ENCODE data around the gene SPAG8.
A peak's percentile ranks its signal among the peaks of the same experiment; 100 is the strongest.

Gene SPAG8

GRCh38 chr9:35798658-35799374 is 13.2 kb downstream of the SPAG8 start:
- no peaks in the 10 kb centered on the region for H3K9me3 ChIP-seq (ENCODE audit: severe bottlenecking)
- no peak for DNase-seq
- no peak overlapping the region for H3K27ac ChIP-seq
- no peaks in the 10 kb centered on the region for H3K27me3 ChIP-seq (ENCODE audit: insufficient read depth, low read depth, severe bottlenecking)
- no peak overlapping the region for H3K4me3 ChIP-seq (ENCODE audit: low read depth, low read length)
- TF ChIP-seq CTCF (IDR thresholded peaks at IDR 0.05; ENCODE audit: low read depth, low read length): no peak
- peaks cover 80% of the 10 kb centered on the region for H3K36me3 ChIP-seq

GRCh38 chr9:35797311-35798109 is 14.6 kb downstream of the SPAG8 start:
- Histone ChIP-seq H3K9me3 (ENCODE audit: severe bottlenecking) (no peaks in the 10 kb centered on the region), H3K27ac (no peak overlapping the region), H3K4me3 (ENCODE audit: low read depth, low read length) (no peak overlapping the region), H3K36me3 (peaks cover 74% of the 10 kb centered on the region), H3K27me3 (ENCODE audit: insufficient read depth, low read depth, severe bottlenecking) (no peaks in the 10 kb centered on the region)
- DNase-seq: no peak
- no peak for TF ChIP-seq CTCF (IDR thresholded peaks at IDR 0.05; ENCODE audit: low read depth, low read length)

GRCh38 chr9:35795695-35796094 is 16.4 kb downstream of the SPAG8 start:
- Histone ChIP-seq H3K36me3 (peaks cover 59% of the 10 kb centered on the region), H3K4me3 (ENCODE audit: low read depth, low read length) (no peak overlapping the region), H3K9me3 (ENCODE audit: severe bottlenecking) (no peaks in the 10 kb centered on the region), H3K27ac (no peak overlapping the region), H3K27me3 (ENCODE audit: insufficient read depth, low read depth, severe bottlenecking) (no peaks in the 10 kb centered on the region)
- no peak for DNase-seq
- TF ChIP-seq CTCF (IDR thresholded peaks at IDR 0.05; ENCODE audit: low read depth, low read length): no peak

GRCh38 chr9:35793461-35793860 is 18.6 kb downstream of the SPAG8 start:
- TF ChIP-seq CTCF (IDR thresholded peaks at IDR 0.05; ENCODE audit: low read depth, low read length): no peak
- no peaks in the 10 kb centered on the region for H3K9me3 ChIP-seq (ENCODE audit: severe bottlenecking)
- peaks cover 36% of the 10 kb centered on the region for H3K36me3 ChIP-seq
- no peaks in the 10 kb centered on the region for H3K27me3 ChIP-seq (ENCODE audit: insufficient read depth, low read depth, severe bottlenecking)
- DNase-seq: peak; percentile 70
- peak overlapping the region; percentile 57 for H3K27ac ChIP-seq
- H3K4me3 ChIP-seq (ENCODE audit: low read depth, low read length): peak overlapping the region; percentile 18

- no peaks in the 10 kb centered on the region for H3K9me3 ChIP-seq (ENCODE audit: severe bottlenecking)
- DNase-seq: no peak
- peak overlapping the region; percentile 18 for H3K4me3 ChIP-seq (ENCODE audit: low read depth, low read length)
- peak overlapping the region; percentile 57 for H3K27ac ChIP-seq
- no peaks in the 10 kb centered on the region for H3K27me3 ChIP-seq (ENCODE audit: insufficient read depth, low read depth, severe bottlenecking)
- no peak for TF ChIP-seq CTCF (IDR thresholded peaks at IDR 0.05; ENCODE audit: low read depth, low read length)
- H3K36me3 ChIP-seq: peaks cover 35% of the 10 kb centered on the region
These were observed 19.2 kb downstream of the SPAG8 start for GRCh38 chr9:35792826-35793225.

All from WERI-Rb-1 (cell line).